Choroid plexus epithelial cell (primary cell): ENCODE data around the gene DUS3L.
A peak's percentile ranks its signal among the peaks of the same experiment; 100 is the strongest.
"Not testable (repeated sequence)": the region's sequence is repeated elsewhere in the genome, so short reads cannot be mapped to it uniquely, and the experiment has no call there.

Experiments used
- DNase-seq: peaks from one replicate; pipeline ENCODE4 v3.0.0-alpha.2; 2010; ENCODE audit warnings: low read depth
- H3K4me3 ChIP-seq: 2 replicates; pipeline ENCODE4 v1.5.1; 2011; ENCODE audit warnings: low read depth, mild to moderate bottlenecking, control low read depth, low read length, moderate library complexity
- TF ChIP-seq, protein P1 (sequence below): conservative IDR thresholded peaks from 2 replicates; pipeline ENCODE4 v1.5.1; 2011; ENCODE audit warnings: low read depth, mild to moderate bottlenecking, control low read depth, inconsistent platforms, low read length, moderate library complexity

The DUS3L gene

DNA sequence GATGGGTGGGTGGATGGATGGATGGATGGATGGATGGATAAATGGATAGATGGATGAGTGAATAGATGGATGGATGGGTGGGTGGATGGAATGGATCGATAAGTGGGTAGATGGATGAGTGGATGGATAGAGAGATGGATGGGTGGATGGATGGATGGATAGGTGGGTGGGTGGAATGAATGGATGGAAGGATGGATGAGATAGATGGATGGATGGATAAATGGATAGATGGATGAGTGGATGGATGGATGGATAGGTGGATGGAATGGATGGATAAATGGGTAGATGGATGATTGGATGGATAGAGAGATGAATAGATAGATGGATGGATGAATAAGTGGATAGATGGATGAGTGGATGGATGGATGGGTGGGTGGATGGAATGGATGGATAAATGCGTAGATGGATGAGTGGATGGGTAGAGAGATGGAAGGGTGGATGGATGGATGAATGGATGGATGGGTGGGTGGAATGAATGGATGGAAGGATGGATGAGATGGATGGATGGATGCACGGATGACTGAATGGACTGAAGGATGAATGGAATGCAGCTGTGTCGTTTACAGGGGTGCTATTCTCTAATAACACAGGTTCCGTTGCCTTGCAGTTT, 28.2 kb downstream of the DUS3L start:
- no peak for DNase-seq
- H3K4me3 ChIP-seq = no peak overlapping the region
- TF ChIP-seq, protein P1, sequence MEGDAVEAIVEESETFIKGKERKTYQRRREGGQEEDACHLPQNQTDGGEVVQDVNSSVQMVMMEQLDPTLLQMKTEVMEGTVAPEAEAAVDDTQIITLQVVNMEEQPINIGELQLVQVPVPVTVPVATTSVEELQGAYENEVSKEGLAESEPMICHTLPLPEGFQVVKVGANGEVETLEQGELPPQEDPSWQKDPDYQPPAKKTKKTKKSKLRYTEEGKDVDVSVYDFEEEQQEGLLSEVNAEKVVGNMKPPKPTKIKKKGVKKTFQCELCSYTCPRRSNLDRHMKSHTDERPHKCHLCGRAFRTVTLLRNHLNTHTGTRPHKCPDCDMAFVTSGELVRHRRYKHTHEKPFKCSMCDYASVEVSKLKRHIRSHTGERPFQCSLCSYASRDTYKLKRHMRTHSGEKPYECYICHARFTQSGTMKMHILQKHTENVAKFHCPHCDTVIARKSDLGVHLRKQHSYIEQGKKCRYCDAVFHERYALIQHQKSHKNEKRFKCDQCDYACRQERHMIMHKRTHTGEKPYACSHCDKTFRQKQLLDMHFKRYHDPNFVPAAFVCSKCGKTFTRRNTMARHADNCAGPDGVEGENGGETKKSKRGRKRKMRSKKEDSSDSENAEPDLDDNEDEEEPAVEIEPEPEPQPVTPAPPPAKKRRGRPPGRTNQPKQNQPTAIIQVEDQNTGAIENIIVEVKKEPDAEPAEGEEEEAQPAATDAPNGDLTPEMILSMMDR = no peak

DNA sequence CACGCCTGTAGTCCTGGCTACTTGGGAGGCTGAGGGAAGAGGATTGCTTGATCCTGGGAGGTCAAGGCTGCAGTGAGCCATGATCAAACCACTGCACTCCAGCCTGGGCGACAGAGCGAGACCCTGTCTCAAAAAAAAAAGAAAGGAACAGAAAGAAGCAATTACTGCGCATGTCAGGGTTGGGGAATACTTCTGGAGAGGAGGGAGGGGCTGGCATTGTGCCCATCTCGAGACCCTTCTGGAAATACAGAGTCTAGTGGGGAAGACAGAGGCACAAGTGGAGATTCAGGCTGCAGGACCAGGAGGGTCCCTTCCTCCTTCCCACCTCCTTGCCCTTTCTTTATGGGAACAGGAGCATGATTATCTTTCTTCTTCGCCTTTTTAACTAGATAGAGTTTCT, 37.2 kb downstream of the DUS3L start:
- no peak overlapping the region for H3K4me3 ChIP-seq
- DNase-seq = no peak
- TF ChIP-seq, protein P1 = no peak

DNA sequence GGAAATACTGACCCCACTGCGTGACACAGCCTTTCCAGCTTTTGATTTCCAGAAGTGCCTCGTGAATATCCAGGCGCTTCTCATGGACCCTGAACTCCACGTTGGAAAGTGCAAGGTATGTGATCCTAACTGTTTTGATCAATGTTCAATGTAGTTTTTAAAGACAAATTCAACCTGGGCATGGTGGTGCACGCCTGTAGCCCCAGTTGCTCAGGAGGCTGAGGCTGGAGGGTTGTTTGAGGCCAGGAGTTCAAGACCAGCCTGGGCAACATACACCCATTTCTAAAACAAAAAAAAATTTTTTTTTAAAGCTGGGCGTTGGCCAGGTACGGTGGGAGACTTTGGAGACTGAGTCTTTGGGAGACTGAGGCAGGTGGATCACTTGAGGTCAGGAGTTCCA, 39.3 kb downstream of the DUS3L start:
- DNase-seq = no peak
- no peak overlapping the region for H3K4me3 ChIP-seq
- TF ChIP-seq, protein P1 = no peak

DNA sequence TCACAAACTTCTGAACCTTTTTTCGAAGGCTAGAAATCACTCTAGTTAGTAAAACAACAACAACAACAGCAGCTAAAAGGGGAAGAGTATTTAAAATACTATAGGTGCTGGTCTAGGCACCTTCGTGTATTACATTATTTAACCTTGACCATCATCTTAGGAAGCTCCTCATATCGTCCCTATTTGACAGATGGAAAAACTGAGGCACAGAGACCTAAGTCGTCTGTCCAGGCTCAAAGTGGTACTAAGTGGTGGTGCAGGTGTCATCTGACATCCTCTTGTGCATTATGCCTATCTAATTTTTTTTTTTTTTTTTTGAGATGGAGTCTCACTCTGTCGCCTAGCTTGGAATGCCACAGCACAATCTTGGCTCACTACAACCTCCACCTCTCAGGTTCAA, 41.5 kb downstream of the DUS3L start:
- TF ChIP-seq, protein P1 = no peak
- no peak overlapping the region for H3K4me3 ChIP-seq
- DNase-seq = no peak

DNA sequence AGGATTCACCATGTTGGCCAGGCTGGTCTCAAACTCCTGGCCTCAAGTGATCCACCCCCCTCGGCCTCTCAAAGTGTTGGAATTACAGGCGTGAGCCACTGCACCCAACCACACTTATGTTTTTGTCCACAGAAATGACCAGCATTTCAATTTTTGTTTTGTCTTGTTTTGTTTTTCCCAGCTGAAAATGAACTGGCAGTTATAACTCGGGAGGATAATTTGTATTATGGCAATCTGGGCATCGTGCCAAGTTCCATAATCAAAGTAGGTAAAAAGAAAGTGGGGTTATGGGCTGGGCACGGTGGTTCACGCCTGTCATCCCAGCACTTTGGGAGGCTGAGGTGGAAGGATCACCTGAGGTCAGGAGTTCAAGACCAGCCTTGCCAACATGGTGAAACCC, 42.0 kb downstream of the DUS3L start:
- DNase-seq, H3K4me3 ChIP-seq: not testable (repeated sequence)

- not testable (repeated sequence) for H3K4me3 ChIP-seq, DNase-seq
Observed at GRCh38 chr19:5744999-5745398, 46.0 kb downstream of the DUS3L start.

- DNase-seq = peak; percentile 6
- no peak overlapping the region for H3K4me3 ChIP-seq
- TF ChIP-seq, protein P1 = no peak
Observed at GRCh38 chr19:5743630-5744029, 47.3 kb downstream of the DUS3L start.

DNA sequence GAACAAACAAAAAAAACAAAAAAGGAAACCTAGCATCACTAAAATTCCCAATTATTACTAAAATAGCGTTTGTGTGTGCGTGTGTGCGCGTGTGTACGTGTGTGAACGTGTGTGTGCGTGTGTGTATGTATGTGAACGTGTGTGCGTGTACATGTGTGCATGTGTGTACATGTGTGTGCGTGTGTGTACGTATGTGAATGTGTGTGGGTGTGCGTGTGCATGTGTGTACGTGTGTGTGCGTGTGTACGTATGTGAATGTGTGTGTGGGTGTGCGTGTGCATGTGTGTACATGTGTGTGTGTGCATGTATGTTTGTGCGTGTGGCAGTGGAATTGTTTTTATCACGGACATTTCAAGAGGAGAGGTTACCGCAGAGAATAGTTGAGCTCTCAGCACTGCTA, 48.9 kb downstream of the DUS3L start:
- no peak overlapping the region for H3K4me3 ChIP-seq
- no peak for DNase-seq
- TF ChIP-seq, protein P1 = no peak
